ENCODE measurements around the gene PEMT.

PEMT gene

DNA sequence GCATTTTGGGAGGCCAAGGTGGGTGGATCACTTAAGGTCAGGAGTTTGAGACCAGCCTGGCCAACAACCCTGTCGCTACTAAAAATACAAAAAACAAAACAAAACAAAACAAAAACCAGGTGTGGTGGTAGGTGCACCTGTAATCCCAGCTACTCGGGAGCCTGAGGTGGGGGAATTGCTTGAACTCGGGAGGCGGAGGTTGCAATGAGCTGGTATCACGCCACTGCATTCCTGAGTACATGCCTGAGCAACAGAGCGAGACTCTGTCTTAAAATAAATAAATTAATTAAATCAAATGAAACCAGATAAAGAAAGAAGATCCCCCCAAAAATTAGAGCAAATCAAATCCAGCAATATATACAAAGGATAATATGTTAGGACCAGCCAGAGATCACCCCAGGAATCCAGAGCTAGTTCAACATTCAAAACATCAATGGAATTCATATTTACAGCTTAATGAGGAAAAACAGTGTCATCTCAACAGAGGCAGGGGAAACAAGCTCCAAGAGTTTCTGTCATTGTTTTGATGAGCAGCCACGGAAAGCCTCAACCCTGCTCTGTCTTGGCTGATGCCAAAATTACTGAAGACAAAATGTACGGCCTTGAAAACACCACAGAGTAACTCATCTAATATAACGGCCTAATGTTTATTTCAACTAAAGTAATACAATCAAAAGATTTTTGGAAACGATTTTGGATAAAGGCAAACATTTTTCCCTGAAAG, 3.7 kb downstream of the PEMT start:
- no peaks in the 10 kb centered on the region for H3K79me2 ChIP-seq (ENCODE audit: insufficient read depth, low read length)
- H2AFZ ChIP-seq (ENCODE audit: low read length): no peak overlapping the region
- H3K36me3 ChIP-seq (ENCODE audit: insufficient read depth, low read length): no peaks in the 10 kb centered on the region

DNA sequence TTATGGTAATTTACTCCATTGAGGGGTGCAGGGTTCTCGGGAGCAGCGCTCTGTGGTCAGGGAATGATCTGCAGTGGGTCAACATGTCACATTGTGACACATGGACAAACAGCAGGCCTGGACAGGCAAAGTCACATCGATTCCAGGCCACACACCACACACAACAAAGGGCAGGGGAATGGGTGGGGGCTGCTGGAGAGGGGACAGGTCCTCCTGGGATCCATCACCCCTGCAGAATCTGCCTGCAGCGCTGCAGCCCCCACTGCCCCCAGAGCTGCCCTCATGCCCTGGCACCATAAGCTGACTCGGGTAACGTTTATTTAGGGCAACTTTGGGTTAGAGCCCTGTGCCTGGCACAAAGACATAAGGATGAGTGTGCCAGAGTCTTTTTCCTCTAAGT, 9.1 kb downstream of the PEMT start:
- no peaks in the 10 kb centered on the region for H3K4me1 ChIP-seq (ENCODE audit: insufficient read depth, low read length, severe bottlenecking)
- H3K36me3 ChIP-seq (ENCODE audit: insufficient read depth, low read length): no peaks in the 10 kb centered on the region
- H3K4me3 ChIP-seq (ENCODE audit: low read depth, low read length, poor library complexity, severe bottlenecking): no peak overlapping the region
- no peaks in the 10 kb centered on the region for H3K9me2 ChIP-seq (ENCODE audit: low read depth, low read length)
- TF ChIP-seq, protein P1, sequence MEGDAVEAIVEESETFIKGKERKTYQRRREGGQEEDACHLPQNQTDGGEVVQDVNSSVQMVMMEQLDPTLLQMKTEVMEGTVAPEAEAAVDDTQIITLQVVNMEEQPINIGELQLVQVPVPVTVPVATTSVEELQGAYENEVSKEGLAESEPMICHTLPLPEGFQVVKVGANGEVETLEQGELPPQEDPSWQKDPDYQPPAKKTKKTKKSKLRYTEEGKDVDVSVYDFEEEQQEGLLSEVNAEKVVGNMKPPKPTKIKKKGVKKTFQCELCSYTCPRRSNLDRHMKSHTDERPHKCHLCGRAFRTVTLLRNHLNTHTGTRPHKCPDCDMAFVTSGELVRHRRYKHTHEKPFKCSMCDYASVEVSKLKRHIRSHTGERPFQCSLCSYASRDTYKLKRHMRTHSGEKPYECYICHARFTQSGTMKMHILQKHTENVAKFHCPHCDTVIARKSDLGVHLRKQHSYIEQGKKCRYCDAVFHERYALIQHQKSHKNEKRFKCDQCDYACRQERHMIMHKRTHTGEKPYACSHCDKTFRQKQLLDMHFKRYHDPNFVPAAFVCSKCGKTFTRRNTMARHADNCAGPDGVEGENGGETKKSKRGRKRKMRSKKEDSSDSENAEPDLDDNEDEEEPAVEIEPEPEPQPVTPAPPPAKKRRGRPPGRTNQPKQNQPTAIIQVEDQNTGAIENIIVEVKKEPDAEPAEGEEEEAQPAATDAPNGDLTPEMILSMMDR (IDR thresholded peaks at IDR 0.05; ENCODE audit: low read length): no peak
- no peak for TF ChIP-seq EZH2 (IDR thresholded peaks at IDR 0.05; ENCODE audit: borderline replicate concordance, low read length)
- no peak overlapping the region for H3K27ac ChIP-seq (ENCODE audit: low read depth, low read length, poor library complexity, severe bottlenecking)
- H3F3A ChIP-seq (ENCODE audit: insufficient read depth, low read length): no peaks in the 10 kb centered on the region
- no peaks in the 10 kb centered on the region for H4K20me1 ChIP-seq (ENCODE audit: insufficient read depth, low read length)
- no peak overlapping the region for H3K9ac ChIP-seq (ENCODE audit: low read length)
- H3K79me2 ChIP-seq (ENCODE audit: insufficient read depth, low read length): no peaks in the 10 kb centered on the region
- H3K27me3 ChIP-seq (ENCODE audit: insufficient read depth, low read length): no peaks in the 10 kb centered on the region
- H2AFZ ChIP-seq (ENCODE audit: low read length): no peak overlapping the region
- H3K9me3 ChIP-seq (ENCODE audit: low read length): no peaks in the 10 kb centered on the region
- no peak overlapping the region for H3K4me2 ChIP-seq (ENCODE audit: low read length)

More for the DNA sequence above, 3.7 kb downstream of the PEMT start:
- TF ChIP-seq, protein P1 (IDR thresholded peaks at IDR 0.05; ENCODE audit: low read length): no peak
- no peak for TF ChIP-seq EZH2 (IDR thresholded peaks at IDR 0.05; ENCODE audit: borderline replicate concordance, low read length)
- no peak overlapping the region for H3K4me2 ChIP-seq (ENCODE audit: low read length)
- H3F3A ChIP-seq (ENCODE audit: insufficient read depth, low read length): no peaks in the 10 kb centered on the region
- no peak overlapping the region for H3K4me3 ChIP-seq (ENCODE audit: low read depth, low read length, poor library complexity, severe bottlenecking)
- H3K4me1 ChIP-seq (ENCODE audit: insufficient read depth, low read length, severe bottlenecking): peaks cover 16% of the 10 kb centered on the region
- H3K9ac ChIP-seq (ENCODE audit: low read length): no peak overlapping the region
- H4K20me1 ChIP-seq (ENCODE audit: insufficient read depth, low read length): no peaks in the 10 kb centered on the region
- no peak overlapping the region for H3K27ac ChIP-seq (ENCODE audit: low read depth, low read length, poor library complexity, severe bottlenecking)
- no peaks in the 10 kb centered on the region for H3K9me3 ChIP-seq (ENCODE audit: low read length)
- H3K9me2 ChIP-seq (ENCODE audit: low read depth, low read length): no peaks in the 10 kb centered on the region
- H3K27me3 ChIP-seq (ENCODE audit: insufficient read depth, low read length): no peaks in the 10 kb centered on the region

DNA sequence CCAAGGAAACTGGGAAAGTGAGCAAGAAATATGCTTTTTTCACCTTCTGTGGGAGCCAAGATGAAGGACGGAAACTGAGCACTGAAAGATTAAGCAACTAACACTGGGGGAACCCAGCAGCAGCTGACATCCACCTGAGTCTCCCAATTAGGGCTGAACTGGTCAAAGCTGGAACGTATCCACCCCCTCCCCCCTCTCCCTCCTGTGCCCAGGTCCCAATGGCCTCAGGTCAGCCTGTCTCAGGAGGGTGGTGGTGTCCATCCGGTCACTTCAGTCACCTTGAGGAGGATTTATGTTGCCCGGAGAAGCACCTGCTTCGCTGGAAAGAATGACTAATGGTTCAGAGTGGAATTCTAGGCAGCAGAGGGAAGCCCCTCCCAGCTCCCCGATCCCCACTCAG, 10.0 kb downstream of the PEMT start:
- Histone ChIP-seq H3K9ac (ENCODE audit: low read length) (no peak overlapping the region), H3K4me2 (ENCODE audit: low read length) (no peak overlapping the region), H3K27me3 (ENCODE audit: insufficient read depth, low read length) (no peaks in the 10 kb centered on the region), H3K27ac (ENCODE audit: low read depth, low read length, poor library complexity, severe bottlenecking) (no peak overlapping the region), H3K9me2 (ENCODE audit: low read depth, low read length) (no peaks in the 10 kb centered on the region), H3K4me3 (ENCODE audit: low read depth, low read length, poor library complexity, severe bottlenecking) (no peak overlapping the region), H4K20me1 (ENCODE audit: insufficient read depth, low read length) (no peaks in the 10 kb centered on the region), H3F3A (ENCODE audit: insufficient read depth, low read length) (no peaks in the 10 kb centered on the region), H2AFZ (ENCODE audit: low read length) (no peak overlapping the region), H3K79me2 (ENCODE audit: insufficient read depth, low read length) (no peaks in the 10 kb centered on the region), H3K9me3 (ENCODE audit: low read length) (no peaks in the 10 kb centered on the region), H3K4me1 (ENCODE audit: insufficient read depth, low read length, severe bottlenecking) (no peaks in the 10 kb centered on the region), H3K36me3 (ENCODE audit: insufficient read depth, low read length) (no peaks in the 10 kb centered on the region)
- no peak for TF ChIP-seq EZH2 (IDR thresholded peaks at IDR 0.05; ENCODE audit: borderline replicate concordance, low read length)
- TF ChIP-seq, protein P1 (IDR thresholded peaks at IDR 0.05; ENCODE audit: low read length): no peak
